Fibroblast of skin of scalp (primary cell): ENCODE data around the gene KDF1. TPM values are rescaled to one million over a fixed set of nuclear protein-coding genes. Genes with fewer than 3 reads are reported as not detected.
A peak's percentile ranks its signal among the peaks of the same experiment; 100 is the strongest.

Experiments used
- DNase-seq: peaks from one replicate; pipeline ENCODE4 v3.0.0-alpha.2; 2013
- polyA plus RNA-seq, 2 experiments: library from polyadenylated mRNA; unstranded; fragments of 120-200 nt; gene quantifications; one replicate each; pipeline ENCODE4 v1.2.1, GENCODE V29; 2013; ENCODE audit not compliant: insufficient read length in 2 of 2

Gene KDF1, protein sequence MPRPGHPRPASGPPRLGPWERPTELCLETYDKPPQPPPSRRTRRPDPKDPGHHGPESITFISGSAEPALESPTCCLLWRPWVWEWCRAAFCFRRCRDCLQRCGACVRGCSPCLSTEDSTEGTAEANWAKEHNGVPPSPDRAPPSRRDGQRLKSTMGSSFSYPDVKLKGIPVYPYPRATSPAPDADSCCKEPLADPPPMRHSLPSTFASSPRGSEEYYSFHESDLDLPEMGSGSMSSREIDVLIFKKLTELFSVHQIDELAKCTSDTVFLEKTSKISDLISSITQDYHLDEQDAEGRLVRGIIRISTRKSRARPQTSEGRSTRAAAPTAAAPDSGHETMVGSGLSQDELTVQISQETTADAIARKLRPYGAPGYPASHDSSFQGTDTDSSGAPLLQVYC
- polyA plus RNA-seq (2013, experiment 1 of 2; ENCODE audit: insufficient read length): not detected
- polyA plus RNA-seq (2013, experiment 2 of 2; ENCODE audit: insufficient read length): not detected

DNA sequence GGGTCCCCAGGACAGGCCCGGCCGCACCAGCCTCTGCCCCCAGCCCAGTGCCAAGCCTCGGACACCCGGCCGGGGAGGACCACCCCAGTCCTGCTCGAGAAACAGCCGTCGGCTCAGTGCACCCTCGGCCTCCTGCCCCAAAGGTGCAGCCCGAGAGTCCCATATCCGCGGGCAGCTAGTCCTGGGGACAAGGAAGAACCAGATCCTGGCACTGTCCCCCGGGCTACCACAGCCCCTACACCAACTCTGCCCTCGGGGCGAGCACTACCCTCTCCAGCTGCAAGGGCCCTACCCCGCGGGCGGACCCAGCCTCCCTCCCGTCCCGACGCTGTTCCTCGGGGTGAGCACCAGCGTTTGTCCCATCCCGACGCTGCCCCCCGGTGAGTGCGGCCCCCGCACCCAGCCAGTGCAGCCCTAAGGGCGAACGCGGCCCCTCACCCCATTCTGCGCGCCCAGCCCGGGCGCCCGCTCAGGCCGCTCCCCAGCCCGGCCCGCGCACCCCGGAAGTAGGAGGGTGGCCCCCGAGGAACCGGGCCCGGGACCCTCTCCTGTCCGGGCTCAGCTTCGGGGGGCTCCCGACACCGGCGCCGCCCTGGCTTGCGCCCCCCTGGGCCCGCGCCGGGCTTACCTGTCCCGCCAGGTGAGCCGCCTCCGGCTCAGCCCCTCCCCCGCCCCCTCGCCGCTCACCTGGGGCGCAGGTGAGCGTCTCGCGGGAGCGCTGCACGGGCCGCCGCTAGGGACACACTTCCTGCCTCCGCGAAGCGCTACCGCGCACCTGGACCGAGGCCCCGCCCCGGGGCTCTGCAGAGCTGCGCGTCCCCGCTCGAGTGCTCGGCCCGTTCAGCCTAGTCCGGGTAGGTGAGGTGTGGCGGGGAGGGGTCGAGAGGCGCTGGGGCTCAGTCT lies at the start of gene KDF1:
Gene KDF1 (minus strand): TSS at position 747 of the 903 bp plus-strand sequence. CDS start 8,088 bp downstream, outside the sequence.
- DNase-seq: no peak

DNA sequence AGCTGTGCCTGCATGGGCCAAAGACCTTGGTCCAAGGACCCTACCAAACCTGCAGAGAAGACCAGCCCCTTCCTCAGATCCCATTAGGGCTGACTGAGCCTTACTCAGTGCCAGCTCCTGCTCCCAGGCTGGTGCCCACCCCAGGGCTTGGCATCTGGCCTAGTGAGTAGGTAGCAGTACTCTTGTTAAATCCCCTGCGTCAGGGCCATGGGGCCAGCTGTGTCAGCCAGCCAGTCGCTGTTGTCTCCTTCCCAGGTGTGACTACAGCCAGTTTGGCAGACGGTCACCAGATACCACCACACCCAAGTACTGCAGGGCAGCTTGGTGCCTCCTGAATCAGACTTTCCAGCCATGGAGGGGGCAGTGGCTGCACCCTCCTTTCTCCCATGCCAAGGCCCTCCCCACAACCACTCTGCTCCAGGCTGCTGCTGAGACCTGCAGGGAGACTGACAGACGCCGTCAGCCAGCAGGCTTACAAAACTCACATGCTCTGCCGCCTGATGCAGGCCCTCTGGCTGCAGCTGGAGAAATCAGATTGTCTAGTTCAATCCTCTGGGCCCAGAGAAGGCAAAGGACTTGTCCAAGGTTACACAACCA lies 49.4 kb upstream of the KDF1 start:
- DNase-seq: no peak

DNA sequence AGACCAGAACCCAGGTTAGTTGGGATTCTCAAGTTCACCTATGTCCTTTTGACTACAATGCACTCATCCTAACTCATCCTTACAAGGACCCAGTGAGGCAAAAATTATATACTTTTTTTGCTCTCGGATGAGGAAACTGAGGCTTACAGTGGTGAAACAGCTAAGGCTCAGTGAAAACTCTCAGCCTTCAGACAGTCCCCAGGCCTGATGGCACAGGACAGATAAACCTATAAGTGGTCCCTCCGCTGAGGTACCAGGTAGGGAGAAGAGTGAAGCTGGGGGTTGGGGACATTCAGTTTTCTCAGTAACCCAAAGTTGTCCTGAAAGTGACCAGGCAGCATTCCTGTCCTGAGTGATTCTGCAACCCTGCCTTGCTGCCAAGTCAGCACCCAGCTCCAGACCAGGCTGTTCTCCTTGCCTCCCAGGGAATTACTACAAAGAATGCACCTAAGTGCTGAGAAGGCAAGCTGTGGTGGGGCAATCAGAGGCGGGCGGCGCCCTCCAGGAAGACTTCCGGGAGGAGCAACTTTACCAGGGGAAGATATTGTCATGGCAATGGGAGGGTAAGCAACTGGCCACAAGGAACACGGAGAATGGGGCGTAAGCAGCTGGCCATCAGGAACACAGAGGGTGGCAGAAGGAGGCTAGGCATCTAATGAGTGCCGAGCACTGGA lies 47.8 kb upstream of the KDF1 start:
- no peak for DNase-seq

DNA sequence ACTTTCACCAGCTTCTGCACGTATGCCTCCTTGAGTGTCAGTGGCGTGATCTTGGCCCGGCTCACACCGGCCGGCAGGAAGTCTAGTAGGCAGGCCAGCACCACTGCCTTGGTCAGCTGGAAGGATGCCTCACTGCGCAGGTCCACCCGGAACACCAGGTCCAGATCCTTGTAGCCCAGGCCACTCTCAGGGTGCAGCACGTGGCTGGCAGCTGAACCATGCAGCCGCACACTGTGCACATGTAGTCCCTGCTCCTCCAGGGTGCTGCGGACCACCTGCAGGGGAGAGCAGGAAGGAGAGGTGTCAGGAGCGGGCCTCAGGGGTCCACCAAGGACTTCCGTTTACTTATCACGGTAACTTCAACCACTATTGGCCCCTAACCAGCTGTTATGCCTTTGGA lies 46.4 kb upstream of the KDF1 start:
- no peak for DNase-seq

DNA sequence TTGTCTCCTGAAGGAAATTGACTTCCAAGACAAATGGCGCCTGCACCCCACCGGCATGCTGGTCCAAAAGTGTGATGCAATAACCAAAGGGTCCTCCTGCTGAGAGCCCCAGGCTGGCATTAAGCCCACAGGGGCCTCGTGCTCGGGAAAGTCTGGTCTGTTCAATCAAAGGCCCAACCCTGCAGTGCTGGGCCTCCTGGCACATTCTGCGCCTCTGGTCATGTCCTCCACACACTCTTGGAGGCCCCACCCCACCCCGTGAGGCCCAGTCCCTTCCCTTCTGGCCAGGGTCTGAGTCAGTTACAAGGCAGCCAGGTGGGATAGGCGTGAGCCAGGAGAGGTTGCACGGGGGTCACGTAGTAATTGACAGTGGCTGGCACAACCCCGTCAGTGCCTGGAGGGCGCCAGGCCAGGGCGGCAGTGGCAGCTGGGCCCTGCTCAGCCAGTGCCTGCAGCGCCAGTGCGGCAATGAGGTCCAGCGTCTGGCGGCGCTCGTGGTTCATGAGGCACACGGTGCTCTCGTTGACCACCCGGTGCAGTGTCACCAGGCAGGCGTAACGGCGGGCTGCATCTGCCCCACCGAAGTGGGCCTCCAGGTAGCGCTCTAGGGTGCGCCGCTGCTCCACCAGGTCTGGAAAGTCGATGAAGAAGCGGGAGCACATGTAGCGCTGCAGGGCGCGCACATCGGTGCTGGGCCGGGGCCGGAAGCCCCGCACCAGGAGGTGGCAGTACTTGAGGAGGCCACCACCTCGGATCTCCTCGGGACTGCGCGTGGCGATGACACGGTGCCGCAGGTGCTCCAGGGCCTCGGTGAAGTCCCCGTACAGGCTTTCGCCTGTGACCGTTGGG lies 45.6 kb upstream of the KDF1 start:
- no peak for DNase-seq

DNA sequence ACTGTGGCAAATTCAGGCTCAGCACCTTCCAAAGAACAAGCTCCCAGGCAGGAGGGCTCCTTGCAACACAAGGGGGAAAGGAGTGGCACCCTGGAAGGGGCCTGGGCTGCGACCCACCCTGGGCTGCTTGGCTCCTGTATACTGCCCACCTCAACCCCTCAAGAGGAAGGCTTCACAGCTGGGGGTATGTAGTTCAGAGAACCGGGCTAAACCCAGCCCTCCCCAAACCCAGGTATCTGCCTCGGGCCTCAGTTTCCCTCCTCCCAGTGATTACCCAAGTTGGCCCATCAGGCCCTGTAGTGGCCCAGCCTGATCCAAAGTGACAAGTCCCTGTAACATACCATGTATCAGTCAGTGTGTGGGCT lies 44.9 kb upstream of the KDF1 start:
- no peak for DNase-seq

DNA sequence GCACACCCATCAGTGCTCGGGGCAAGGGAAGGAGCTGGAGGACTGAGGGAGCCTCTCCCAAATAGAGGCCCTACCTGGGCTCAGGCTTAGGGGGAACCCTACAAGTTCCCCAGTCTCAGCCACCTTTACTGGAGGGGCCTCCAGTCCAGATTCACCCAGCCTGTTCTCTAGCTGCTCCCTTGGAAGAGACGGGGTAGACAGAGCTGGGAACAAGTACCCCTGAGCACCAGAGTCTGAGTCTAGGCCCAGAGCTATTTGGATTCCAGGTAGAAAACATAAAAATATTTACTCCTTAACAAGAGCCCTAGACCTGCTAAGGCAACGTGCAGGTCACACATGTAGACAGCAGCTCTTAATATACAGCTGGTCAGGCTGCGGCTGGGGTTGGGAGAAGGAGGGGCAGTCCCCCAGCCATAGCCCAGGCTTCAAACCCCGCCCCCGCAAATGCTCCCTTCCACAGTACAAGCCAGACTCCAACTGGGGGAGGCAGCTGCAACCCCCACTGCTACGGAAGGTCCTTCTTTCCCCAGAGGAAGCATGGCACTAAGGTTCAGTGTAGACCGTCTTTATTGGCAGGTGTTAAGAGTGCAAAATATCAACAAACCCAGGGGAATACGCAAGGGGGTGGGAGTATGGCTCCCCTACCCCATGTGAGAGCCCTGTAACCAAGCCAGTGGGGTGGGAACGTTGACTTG lies 44.4 kb upstream of the KDF1 start:
- DNase-seq: no peak

DNA sequence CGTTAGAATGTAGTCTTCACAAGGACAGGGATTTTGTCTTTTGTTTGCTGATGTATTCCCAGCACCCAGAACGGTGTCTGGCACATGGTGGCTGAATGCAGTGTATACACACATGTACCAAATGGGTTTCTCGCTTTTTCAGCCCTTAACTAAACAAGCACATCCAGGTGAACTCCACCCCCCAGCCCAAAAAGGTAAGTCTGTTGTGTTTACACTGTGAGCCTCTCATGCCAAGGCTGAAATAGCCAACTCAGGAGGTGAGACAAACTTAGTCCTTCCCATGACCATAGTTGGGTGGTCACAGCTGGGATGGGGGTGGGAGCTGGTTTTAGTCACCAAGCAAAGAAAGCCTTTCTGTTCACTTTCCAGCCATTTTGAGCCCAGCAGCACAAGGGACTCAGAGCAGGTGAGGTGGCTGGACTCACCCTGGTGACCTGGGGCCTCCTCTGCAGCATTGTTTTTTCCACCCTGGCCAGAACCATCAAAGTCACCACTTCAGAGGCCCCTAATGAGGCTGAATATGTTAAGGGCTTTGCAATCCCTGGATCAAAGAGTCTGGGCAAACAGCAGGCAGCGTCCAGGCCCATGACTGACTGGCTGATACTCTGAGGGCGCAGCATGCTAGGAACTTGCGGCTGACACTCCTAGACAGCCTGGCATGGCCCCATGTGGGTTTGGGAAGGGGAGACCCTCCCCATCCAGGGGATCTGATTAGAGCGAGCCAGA lies 43.6 kb upstream of the KDF1 start:
- no peak for DNase-seq

DNA sequence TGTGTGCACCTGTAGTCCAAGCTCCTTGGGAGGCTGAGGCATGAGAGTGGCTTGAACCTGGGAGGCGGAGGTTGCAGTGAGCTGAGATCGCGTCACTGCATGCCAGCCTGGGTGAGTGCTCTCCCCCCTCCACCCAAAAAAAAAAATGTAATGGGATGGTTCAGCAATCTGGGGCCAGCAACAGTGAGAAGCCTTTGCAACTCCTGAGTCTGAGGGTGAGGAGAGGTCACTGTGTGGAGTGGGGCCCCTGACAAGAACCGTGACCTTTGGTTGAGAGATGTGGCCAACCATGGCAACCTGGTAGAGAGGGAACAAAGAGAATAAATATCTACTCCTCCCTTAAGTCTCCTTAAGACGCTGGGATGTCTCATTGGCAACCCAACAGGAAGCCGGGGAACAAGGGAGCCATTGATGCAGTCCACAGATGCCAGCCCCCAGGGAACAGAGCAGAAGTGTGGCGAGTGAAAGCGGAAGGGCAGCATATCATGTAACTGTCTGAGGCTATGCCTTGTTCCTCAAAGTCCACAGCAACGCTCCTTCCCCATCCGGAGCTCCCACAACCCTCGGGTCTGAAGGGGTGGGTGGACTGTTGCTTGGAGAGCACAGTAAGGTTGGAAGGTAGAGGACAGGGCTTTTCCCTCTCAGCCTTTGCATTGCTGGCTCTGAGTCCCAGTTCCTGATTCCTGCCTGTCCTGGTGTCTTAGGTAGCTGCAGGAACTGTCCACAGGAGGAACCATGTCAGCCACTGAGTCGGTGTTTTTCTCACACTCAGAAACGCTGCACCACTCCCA lies 41.5 kb upstream of the KDF1 start:
- no peak for DNase-seq

DNA sequence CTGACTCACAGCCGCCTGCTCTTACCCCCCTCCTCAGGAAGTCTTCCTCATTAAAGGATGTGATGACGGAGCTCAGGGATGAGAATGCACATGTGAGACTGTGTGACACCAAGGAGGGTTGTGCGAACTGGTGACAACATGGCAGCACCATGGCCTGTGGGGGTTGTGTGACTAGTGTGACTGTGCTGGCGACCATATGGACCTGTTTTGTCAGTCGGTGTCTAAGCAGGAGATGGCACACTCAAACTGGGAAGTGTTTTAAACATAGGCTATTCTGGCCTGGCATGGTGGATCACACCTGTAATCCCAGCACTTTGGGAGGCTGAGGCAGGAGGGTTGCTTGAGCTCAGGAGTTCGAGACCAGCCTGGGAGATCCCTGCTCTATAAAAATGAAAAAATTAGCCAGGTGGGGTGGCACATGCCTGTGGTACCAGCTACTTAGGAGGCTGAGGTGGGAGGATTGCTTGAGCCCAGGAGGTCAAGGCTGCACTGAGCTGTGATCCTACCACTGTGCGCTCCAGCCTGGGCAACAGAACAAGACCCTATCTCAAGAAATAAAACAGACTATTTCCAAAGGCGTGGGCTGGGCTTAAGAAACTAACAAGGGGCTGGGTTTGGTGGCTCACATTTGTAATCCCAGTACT lies 40.7 kb upstream of the KDF1 start:
- DNase-seq: peak; percentile 79

DNA sequence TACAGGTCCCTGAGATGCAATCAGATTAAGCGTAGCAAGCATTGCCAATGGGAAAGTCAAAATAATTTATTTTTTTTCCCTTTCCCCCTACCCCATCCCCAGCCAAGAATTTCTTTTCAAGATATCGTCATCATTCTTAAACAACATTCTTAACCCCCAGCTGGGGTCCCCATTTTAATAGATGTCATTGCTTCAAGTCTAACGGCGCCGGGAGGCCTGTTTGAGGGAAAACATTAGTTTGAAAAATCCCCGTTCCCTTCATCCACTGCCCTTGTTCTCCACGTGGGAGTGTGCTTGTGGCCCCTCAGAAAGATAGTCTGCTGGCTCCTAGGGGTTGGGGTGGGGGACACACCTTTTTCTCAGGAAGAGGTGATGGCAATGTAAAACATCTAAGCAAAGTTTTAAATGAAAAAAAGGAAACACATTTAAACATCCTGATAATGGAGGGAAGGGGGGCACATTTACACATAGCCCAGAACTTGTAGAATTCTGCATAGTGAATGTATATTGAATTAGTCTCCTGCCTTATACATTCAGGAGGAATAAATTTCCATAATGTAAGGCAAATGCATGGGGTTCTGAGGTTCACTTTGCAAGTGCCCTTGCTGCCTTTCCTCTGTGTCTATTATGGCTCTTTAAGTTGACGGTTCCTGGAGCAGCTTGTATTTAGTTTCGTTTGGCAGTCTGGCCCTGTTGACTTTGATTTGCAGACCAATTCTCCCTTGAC lies 40.0 kb upstream of the KDF1 start:
- no peak for DNase-seq

DNA sequence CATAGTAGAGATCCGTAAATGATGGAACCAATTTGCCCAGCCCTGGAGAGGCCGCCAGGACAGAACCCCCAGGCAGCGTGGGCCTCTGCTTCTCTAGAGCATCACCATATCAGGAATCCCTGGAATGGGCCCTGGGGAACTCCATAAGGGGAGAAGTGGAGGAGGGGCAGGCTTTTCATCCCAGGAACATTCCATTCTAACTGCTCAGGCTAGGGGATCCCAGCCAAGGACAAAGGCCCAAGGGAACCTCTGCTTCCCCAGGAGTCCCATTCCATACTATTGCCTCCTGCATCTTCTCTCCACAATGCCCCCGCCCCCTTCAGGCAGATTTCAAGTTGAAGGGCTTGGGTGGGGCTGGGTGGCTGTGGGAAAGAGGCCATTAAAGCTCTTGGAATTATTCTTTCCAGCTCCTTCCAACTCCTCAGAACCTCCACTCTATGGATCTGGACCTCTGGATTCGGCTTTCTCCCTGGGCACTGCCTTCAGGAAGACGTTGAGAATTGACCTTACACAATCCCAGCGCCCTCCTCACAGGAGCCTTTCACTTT lies 39.2 kb upstream of the KDF1 start:
- DNase-seq: peak; percentile 100

DNA sequence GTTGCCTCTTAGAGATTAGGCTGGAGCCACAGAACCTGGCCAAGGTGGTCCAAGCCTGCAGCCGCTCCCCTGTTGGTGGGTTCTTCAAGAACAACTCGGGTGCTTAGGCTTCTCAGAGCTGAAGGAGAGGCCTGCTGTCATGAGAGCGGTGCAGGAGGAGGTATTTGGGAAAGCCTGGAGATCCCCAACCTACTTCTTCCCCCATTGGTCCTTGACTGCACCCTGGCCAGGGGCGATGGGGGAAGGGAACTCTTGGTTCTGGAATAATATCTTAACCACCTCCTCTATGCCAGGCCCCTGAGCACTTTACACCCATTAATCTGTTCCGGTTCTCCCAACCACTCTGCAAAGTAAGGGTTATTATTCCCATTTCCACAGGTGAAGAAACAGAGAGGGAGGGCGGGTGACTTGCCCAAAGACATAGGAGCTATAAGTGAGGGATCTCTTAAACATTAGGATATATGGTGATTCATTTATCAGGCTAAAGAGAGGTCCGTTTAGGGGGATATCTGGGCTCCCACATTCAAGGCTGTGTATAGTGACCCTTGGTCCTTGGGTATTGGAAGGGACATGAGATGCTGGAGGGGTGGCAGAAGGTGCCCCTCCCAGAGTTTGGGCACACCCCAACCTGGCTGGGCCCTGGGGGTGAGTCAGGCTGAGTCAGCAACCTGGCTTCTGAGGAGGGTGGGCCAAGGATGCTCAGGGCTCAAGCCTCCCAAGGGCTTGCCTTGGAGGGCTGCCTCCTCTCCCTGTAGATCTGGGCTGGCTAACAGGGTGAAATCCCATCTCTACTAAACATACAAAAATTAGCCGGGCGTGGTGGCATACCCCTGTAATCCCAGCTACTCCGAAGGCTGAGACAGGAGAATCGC lies 38.4 kb upstream of the KDF1 start:
- DNase-seq: peak; percentile 66

DNA sequence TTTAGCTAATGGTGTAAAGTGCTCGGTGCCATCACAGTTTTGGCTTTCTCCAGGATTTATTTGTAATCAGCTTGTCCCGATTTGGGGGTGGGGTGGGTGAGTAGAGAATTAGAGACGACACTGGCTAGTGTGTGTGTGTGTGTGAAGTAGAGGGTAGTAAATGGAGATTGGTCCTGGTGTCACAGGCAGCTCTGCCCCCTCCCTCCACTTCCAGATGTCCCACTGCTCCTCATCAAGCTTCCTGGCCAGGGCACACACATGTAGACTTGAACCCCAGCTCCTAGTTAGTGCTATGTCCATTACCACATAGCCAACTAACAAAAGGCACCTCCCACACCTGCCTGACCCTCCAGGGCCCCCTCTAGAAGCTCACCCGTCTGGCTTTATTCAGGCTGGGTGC lies 36.4 kb upstream of the KDF1 start:
- DNase-seq: no peak

DNA sequence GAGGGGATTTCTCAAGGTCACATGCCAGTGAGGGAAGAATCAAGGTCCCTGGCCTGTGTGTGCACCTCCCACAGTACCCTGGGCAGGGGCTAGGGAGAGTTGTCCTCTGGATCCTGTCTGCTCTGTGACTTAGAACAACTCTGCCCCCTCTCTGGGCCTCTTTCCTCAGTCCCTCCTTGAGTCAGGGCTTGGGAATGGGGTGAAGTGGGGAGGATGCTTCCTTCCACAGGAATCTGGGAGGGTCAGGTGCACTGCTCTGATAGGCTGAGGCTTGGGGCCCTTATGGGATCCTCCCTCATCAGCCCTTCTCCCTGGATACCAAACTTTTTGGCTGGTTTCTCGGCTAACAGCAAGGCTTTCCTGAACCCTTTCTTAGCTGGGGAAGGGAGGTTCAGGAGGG lies 35.8 kb upstream of the KDF1 start:
- DNase-seq: peak; percentile 52

DNA sequence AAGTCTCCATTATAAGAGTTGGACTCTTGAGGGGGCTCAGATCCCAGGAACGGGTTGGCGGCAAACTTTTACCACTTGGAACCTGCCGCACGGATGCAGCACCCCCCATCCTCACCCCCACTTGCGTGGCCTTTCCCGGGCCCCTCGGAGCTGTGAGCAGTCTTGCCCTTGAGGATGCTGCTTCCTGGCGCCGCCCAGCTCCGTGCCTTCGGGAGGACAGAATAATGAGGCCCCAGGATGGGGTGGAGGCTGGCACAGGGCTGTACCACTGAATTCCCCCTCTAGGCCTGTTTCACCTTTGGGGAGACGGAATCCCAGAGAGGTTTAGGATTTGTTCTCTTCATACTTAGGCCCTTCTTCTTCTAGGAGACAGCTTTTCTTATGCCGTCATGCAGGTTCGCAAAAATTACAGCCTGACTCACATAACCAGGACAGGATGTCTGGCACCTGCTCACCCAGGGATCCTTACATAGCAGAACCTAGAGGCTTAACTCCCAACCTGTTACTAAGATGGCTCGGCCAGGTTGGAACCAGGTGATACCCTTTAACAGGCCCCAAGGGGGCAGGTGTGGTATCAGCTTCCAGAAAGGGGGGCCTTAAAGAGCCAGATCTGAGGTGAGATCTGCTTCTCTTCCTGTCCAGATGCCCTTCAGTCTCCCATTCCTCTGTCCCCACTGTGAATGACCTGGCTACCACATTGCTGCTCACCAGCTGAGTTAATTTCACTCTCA lies 34.7 kb upstream of the KDF1 start:
- no peak for DNase-seq
